ENCODE results near the gene PLA2G4F.

Gene PLA2G4F

GRCh38 chr15:42201801-42202200 lies 45.4 kb upstream of the PLA2G4F start:
- peaks cover 4% of the 10 kb centered on the region; the same call in 1 of the 2 replicates for H4K20me1 ChIP-seq (ENCODE audit: insufficient read depth, low read length)
- TF ChIP-seq CTCF (IDR thresholded peaks at IDR 0.05; ENCODE audit: borderline replicate concordance, extremely low read depth, low read length, poor library complexity, severe bottlenecking) (no peak), EZH2 (IDR thresholded peaks at IDR 0.05; ENCODE audit: borderline replicate concordance, low read depth, low read length, severe bottlenecking) (no peak)
- H3K36me3 ChIP-seq (ENCODE audit: insufficient read depth, low read length): peaks cover 24% of the 10 kb centered on the region
- H3K27ac ChIP-seq (ENCODE audit: low read length): no peak overlapping the region
- DNase-seq: no peak
- H3K4me2 ChIP-seq (ENCODE audit: insufficient read depth, low read length): no peak overlapping the region
- H3K9me3 ChIP-seq (ENCODE audit: insufficient read depth, low read length, severe bottlenecking): no peaks in the 10 kb centered on the region
- no peaks in the 10 kb centered on the region for H3K27me3 ChIP-seq (ENCODE audit: insufficient read depth, low read length, poor library complexity)
- H3K4me3 ChIP-seq (ENCODE audit: low read depth in 1 of 2, low read length in 2 of 2): no peak overlapping the region
- H3K9ac ChIP-seq (ENCODE audit: low read depth, low read length): no peak overlapping the region
- peaks cover 28% of the 10 kb centered on the region for H3K79me2 ChIP-seq (ENCODE audit: insufficient read depth, low read length)
- no peak overlapping the region for H2AFZ ChIP-seq (ENCODE audit: low read depth, low read length)
- ATAC-seq (ENCODE audit: insufficient read depth, low read depth): no peak
- H3K4me1 ChIP-seq (ENCODE audit: insufficient read depth, low read length): peaks cover 16% of the 10 kb centered on the region

- H3K27ac ChIP-seq (ENCODE audit: low read length): no peak overlapping the region
- ATAC-seq (ENCODE audit: insufficient read depth, low read depth) (no peak), DNase-seq (no peak)
- no peak overlapping the region for H3K9ac ChIP-seq (ENCODE audit: low read depth, low read length)
- no peak overlapping the region for H2AFZ ChIP-seq (ENCODE audit: low read depth, low read length)
- no peak overlapping the region for H3K4me3 ChIP-seq (ENCODE audit: low read depth in 1 of 2, low read length in 2 of 2)
- no peak overlapping the region for H3K4me2 ChIP-seq (ENCODE audit: insufficient read depth, low read length)
- TF ChIP-seq CTCF (IDR thresholded peaks at IDR 0.05; ENCODE audit: borderline replicate concordance, extremely low read depth, low read length, poor library complexity, severe bottlenecking): no peak
- TF ChIP-seq EZH2 (IDR thresholded peaks at IDR 0.05; ENCODE audit: borderline replicate concordance, low read depth, low read length, severe bottlenecking): no peak
- H3K36me3 ChIP-seq (ENCODE audit: insufficient read depth, low read length): peaks cover 24% of the 10 kb centered on the region
- H3K79me2 ChIP-seq (ENCODE audit: insufficient read depth, low read length): peaks cover 12% of the 10 kb centered on the region
- H3K4me1 ChIP-seq (ENCODE audit: insufficient read depth, low read length): no peaks in the 10 kb centered on the region; the same call in 1 of the 2 replicates
- no peaks in the 10 kb centered on the region for H3K9me3 ChIP-seq (ENCODE audit: insufficient read depth, low read length, severe bottlenecking)
- H3K27me3 ChIP-seq (ENCODE audit: insufficient read depth, low read length, poor library complexity): no peaks in the 10 kb centered on the region
- H4K20me1 ChIP-seq (ENCODE audit: insufficient read depth, low read length): peaks cover 4% of the 10 kb centered on the region; the same call in 1 of the 2 replicates
These were observed 42.7 kb upstream of the PLA2G4F start for GRCh38 chr15:42199126-42199525.

- Histone ChIP-seq H3K27ac (ENCODE audit: low read length) (no peak overlapping the region), H3K36me3 (ENCODE audit: insufficient read depth, low read length) (peaks cover 20% of the 10 kb centered on the region), H3K9me3 (ENCODE audit: insufficient read depth, low read length, severe bottlenecking) (no peaks in the 10 kb centered on the region), H3K4me2 (ENCODE audit: insufficient read depth, low read length) (no peak overlapping the region), H2AFZ (ENCODE audit: low read depth, low read length) (no peak overlapping the region), H3K9ac (ENCODE audit: low read depth, low read length) (no peak overlapping the region), H3K79me2 (ENCODE audit: insufficient read depth, low read length) (peaks cover 7% of the 10 kb centered on the region; the same call in 1 of the 2 replicates), H3K4me3 (ENCODE audit: low read depth in 1 of 2, low read length in 2 of 2) (no peak overlapping the region), H3K27me3 (ENCODE audit: insufficient read depth, low read length, poor library complexity) (no peaks in the 10 kb centered on the region), H4K20me1 (ENCODE audit: insufficient read depth, low read length) (no peaks in the 10 kb centered on the region), H3K4me1 (ENCODE audit: insufficient read depth, low read length) (no peaks in the 10 kb centered on the region)
- TF ChIP-seq CTCF (IDR thresholded peaks at IDR 0.05; ENCODE audit: borderline replicate concordance, extremely low read depth, low read length, poor library complexity, severe bottlenecking) (no peak), EZH2 (IDR thresholded peaks at IDR 0.05; ENCODE audit: borderline replicate concordance, low read depth, low read length, severe bottlenecking) (no peak)
- ATAC-seq (ENCODE audit: insufficient read depth, low read depth): no peak
- DNase-seq: no peak
These were observed 42.1 kb upstream of the PLA2G4F start for GRCh38 chr15:42198516-42198915.

GRCh38 chr15:42194513-42194912 lies 38.1 kb upstream of the PLA2G4F start:
- no peak overlapping the region for H3K9ac ChIP-seq (ENCODE audit: low read depth, low read length)
- TF ChIP-seq CTCF (IDR thresholded peaks at IDR 0.05; ENCODE audit: borderline replicate concordance, extremely low read depth, low read length, poor library complexity, severe bottlenecking) (no peak), EZH2 (IDR thresholded peaks at IDR 0.05; ENCODE audit: borderline replicate concordance, low read depth, low read length, severe bottlenecking) (no peak)
- no peak overlapping the region for H2AFZ ChIP-seq (ENCODE audit: low read depth, low read length)
- no peaks in the 10 kb centered on the region for H3K27me3 ChIP-seq (ENCODE audit: insufficient read depth, low read length, poor library complexity)
- H3K4me3 ChIP-seq (ENCODE audit: low read depth in 1 of 2, low read length in 2 of 2): no peak overlapping the region
- DNase-seq (no peak), ATAC-seq (ENCODE audit: insufficient read depth, low read depth) (no peak)
- H3K36me3 ChIP-seq (ENCODE audit: insufficient read depth, low read length): peaks cover 35% of the 10 kb centered on the region
- no peaks in the 10 kb centered on the region for H3K9me3 ChIP-seq (ENCODE audit: insufficient read depth, low read length, severe bottlenecking)
- H3K4me1 ChIP-seq (ENCODE audit: insufficient read depth, low read length): no peaks in the 10 kb centered on the region; the same call in 1 of the 2 replicates
- H3K27ac ChIP-seq (ENCODE audit: low read length): no peak overlapping the region
- H3K4me2 ChIP-seq (ENCODE audit: insufficient read depth, low read length): no peak overlapping the region
- H4K20me1 ChIP-seq (ENCODE audit: insufficient read depth, low read length): no peaks in the 10 kb centered on the region
- H3K79me2 ChIP-seq (ENCODE audit: insufficient read depth, low read length): peaks cover 4% of the 10 kb centered on the region; the same call in 1 of the 2 replicates

All from DND-41 (cell line).